Nephron progenitor cell (in vitro differentiated cells): ENCODE results near the gene PRKAG3.

Source experiments
- DNase-seq: peaks from one replicate; pipeline ENCODE4 v3.0.0; 2021
- H3K27ac Mint-ChIP-seq: 2 replicates; pipeline ENCODE4 v1.8.0; 2021; ENCODE audit warnings: mild to moderate bottlenecking, moderate library complexity, mixed read lengths
- H3K27me3 Mint-ChIP-seq: 2 replicates; pipeline ENCODE4 v1.8.0; 2021; ENCODE audit warnings: mild to moderate bottlenecking, low read depth, mixed read lengths; ENCODE audit not compliant: poor library complexity
- H3K36me3 Mint-ChIP-seq: 2 replicates; pipeline ENCODE4 v1.8.0; 2021; ENCODE audit warnings: low read depth, mixed read lengths
- H3K4me1 Mint-ChIP-seq: 2 replicates; pipeline ENCODE4 v1.8.0; 2021; ENCODE audit warnings: mixed read lengths
- H3K4me3 Mint-ChIP-seq: 2 replicates; pipeline ENCODE4 v1.8.0; 2021; ENCODE audit warnings: mild to moderate bottlenecking, moderate library complexity, mixed read lengths
- H3K9me3 Mint-ChIP-seq: 2 replicates; pipeline ENCODE4 v1.8.0; 2021; ENCODE audit warnings: mild to moderate bottlenecking, moderate library complexity, mixed read lengths
- TF ChIP-seq, protein P1 (sequence below): fragments of 200-600 bp; sonication (generic); IDR thresholded peaks from 2 replicates; pipeline ENCODE4 v1.5.0; 2021; ENCODE audit warnings: antibody characterized with exemption

The PRKAG3 gene

DNA sequence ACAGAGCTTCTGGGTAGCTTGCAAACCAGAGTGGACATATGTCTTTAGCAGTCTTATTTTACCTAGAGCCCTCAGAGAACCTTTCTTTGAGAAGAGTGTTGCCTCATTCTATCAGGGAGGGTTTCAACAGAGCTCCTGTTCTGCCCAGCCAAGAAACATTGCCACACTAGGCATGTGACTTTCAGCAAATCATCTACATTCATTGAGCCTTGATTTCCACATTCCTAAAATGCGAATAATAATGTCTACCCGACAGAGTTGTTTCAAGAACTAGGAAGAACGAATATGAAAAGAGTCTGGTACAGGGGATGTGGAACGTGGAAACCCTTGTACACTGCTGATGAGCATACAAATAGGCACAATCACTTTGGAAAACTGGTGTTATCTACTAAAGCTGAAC, 7.8 kb upstream of the PRKAG3 start:
- Mint-ChIP-seq H3K9me3 (peaks cover 53% of the 10 kb centered on the region), H3K36me3 (no peaks in the 10 kb centered on the region), H3K27me3 (peaks cover 78% of the 10 kb centered on the region), H3K4me1 (peaks cover 7% of the 10 kb centered on the region), H3K27ac (no peak overlapping the region), H3K4me3 (no peak overlapping the region)
- no peak for DNase-seq
- TF ChIP-seq, protein P1, sequence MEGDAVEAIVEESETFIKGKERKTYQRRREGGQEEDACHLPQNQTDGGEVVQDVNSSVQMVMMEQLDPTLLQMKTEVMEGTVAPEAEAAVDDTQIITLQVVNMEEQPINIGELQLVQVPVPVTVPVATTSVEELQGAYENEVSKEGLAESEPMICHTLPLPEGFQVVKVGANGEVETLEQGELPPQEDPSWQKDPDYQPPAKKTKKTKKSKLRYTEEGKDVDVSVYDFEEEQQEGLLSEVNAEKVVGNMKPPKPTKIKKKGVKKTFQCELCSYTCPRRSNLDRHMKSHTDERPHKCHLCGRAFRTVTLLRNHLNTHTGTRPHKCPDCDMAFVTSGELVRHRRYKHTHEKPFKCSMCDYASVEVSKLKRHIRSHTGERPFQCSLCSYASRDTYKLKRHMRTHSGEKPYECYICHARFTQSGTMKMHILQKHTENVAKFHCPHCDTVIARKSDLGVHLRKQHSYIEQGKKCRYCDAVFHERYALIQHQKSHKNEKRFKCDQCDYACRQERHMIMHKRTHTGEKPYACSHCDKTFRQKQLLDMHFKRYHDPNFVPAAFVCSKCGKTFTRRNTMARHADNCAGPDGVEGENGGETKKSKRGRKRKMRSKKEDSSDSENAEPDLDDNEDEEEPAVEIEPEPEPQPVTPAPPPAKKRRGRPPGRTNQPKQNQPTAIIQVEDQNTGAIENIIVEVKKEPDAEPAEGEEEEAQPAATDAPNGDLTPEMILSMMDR, result no peak

DNA sequence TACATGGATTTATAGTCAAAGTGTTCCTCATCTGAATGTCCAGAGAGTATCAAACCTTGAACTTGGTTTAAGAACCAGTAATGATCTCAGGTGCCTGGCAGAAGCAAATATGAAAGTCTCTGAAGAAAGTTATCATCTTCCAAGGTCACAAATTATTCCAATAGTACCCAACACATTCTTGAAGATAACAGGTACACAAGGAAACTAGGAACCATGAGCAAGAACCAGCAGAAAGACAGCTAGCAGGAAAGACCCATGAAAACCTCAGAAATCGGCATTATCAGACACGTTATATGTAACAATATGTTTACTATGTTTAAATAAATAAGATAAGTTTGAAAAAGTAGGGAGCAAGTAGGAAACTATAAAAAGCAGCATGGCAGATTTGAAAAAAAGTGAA, 5.9 kb upstream of the PRKAG3 start:
- H3K9me3 Mint-ChIP-seq, result peaks cover 37% of the 10 kb centered on the region
- TF ChIP-seq, protein P1, result no peak
- H3K4me3 Mint-ChIP-seq, result no peak overlapping the region
- H3K4me1 Mint-ChIP-seq, result peaks cover 7% of the 10 kb centered on the region
- peaks cover 75% of the 10 kb centered on the region for H3K27me3 Mint-ChIP-seq
- DNase-seq, result no peak
- H3K27ac Mint-ChIP-seq, result no peak overlapping the region
- no peaks in the 10 kb centered on the region for H3K36me3 Mint-ChIP-seq

DNA sequence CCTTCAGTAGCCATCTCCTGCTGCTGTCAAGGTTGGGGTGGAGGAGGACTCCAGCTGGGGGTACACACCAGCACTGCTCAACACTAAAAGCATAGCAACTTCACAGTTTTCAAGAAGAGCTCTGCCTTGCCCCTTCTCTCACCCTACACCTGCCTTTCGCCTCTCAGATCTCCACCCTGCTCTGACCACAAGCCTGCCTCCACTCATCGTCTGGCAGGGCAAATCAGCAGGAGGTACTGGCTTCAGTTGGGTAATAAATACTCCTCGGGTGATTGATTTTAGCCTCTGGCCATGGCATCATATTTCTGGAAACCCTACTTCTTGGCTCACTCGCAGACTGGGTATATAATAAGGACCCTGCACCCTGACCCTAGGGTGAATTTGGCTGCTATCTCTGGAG, 3.1 kb upstream of the PRKAG3 start:
- Mint-ChIP-seq H3K27me3 (peaks cover 74% of the 10 kb centered on the region), H3K36me3 (no peaks in the 10 kb centered on the region), H3K9me3 (peaks cover 27% of the 10 kb centered on the region), H3K4me3 (no peak overlapping the region), H3K4me1 (peaks cover 7% of the 10 kb centered on the region), H3K27ac (peak overlapping the region; percentile 51)
- no peak for DNase-seq
- TF ChIP-seq, protein P1, result no peak

DNA sequence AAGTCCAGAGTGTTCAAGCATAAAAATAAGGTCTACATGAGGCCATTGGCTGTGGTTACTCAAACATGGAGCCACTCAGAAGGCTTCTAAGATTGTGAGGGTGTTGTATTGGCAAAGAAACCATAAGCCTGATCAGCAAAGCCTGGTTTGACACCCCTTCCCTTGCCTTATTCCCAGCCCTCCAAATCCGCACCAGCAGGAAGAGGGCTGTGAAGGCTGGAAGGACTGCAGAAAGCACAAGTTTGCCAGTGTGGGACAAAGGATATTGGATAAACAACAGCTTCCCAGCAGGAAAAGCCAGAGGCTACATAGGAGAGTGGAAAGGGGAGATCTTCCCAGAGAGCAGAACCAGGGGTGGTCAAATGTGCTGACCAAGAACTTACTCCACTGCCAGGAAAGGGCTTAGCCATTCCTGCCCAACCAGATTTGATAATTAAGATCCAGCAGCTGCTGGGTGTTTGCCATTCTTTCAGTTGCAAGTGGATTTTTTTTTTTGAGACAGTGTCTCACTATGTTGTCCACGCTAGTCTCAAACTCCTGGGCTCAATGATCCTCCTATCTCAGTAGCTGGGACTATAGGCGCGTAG, 1.5 kb upstream of the PRKAG3 start:
- Mint-ChIP-seq H3K36me3 (no peaks in the 10 kb centered on the region), H3K4me1 (peaks cover 7% of the 10 kb centered on the region), H3K27ac (no peak overlapping the region), H3K4me3 (no peak overlapping the region), H3K9me3 (peaks cover 17% of the 10 kb centered on the region), H3K27me3 (peaks cover 68% of the 10 kb centered on the region)
- DNase-seq, result no peak
- TF ChIP-seq, protein P1, result no peak

DNA sequence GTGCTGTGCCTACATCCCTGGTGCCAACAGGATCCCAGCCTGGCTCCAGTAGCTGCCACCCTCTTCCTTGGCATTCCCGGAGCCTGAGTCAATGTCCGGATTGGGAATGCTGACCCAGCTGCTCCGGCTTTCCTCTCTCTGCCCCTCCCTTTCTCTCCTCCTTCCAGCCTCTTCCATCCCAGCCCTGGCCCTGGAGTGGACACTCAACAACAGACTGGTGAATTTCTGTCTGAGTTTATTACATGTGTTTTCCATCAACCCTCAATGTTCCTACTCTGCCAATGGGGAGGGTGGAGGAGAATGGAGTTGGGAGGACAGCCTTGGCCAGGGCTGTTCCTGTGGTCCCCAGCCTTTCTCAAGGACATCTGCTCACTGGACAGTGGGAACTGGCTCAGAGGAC, 917 bp upstream of the PRKAG3 start:
- DNase-seq, result no peak
- H3K36me3 Mint-ChIP-seq, result no peaks in the 10 kb centered on the region
- peaks cover 66% of the 10 kb centered on the region for H3K27me3 Mint-ChIP-seq
- peaks cover 7% of the 10 kb centered on the region for H3K4me1 Mint-ChIP-seq
- H3K9me3 Mint-ChIP-seq, result peaks cover 12% of the 10 kb centered on the region
- no peak overlapping the region for H3K4me3 Mint-ChIP-seq
- no peak overlapping the region for H3K27ac Mint-ChIP-seq
- TF ChIP-seq, protein P1, result no peak

DNA sequence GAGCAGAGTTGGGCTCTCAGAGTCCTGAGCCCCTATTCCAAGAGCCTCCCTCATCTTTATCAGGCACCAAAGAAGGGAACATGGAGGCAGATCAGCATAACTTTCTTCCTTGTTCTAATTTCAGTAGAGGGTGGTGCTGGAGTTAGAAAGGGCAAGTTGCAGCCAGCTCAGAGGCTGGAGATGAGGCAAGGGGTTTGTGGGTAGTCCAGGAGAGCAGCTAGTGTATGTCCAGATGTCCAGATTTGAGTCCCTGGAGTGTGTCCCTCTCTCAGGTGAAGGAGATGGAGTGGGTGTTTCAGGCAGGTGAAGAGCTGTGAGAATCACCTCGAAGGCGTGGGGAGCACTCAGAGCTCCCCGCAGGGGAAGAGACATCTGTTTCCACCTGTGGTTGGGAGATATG, 478 bp upstream of the PRKAG3 start:
- TF ChIP-seq, protein P1, result no peak
- no peak overlapping the region for H3K4me3 Mint-ChIP-seq

More for the DNA sequence above, 478 bp upstream of the PRKAG3 start:
- Mint-ChIP-seq H3K9me3 (peaks cover 7% of the 10 kb centered on the region), H3K27ac (no peak overlapping the region), H3K27me3 (peaks cover 65% of the 10 kb centered on the region), H3K4me1 (peaks cover 7% of the 10 kb centered on the region), H3K36me3 (no peaks in the 10 kb centered on the region)
- no peak for DNase-seq
